OCI-LY3 (cell line): ENCODE data around the gene SLC1A5.

Experiments
- H2AFZ ChIP-seq: fragments of 200-600, 300-600 bp; shearing (Covaris generic); 2 replicates; pipeline ENCODE4 v1.6.0; 2014; ENCODE audit warnings: antibody characterized with exemption, low read depth, low read length
- H3K27ac ChIP-seq: fragments of 200-600, 300-600 bp; sonication (generic); 2 replicates; pipeline ENCODE4 v1.5.1; 2014; ENCODE audit warnings: mild to moderate bottlenecking, low read length, moderate library complexity, mixed read lengths
- H3K27me3 ChIP-seq: fragments of 200-600, 300-600 bp; sonication (generic); 2 replicates; pipeline ENCODE4 v1.6.1; 2014; ENCODE audit warnings: low read depth, low read length, mixed read lengths
- H3K36me3 ChIP-seq: fragments of 200-600, 300-600 bp; sonication (generic); replicated peaks from 2 replicates; pipeline ENCODE3; 2014; ENCODE audit warnings: low read depth, low read length, mixed read lengths
- H3K4me1 ChIP-seq: fragments of 300-600, 200-600 bp; sonication (generic); 2 replicates; pipeline ENCODE4 v1.6.1; 2014; ENCODE audit warnings: low read length, mixed read lengths
- H3K4me2 ChIP-seq: fragments of 200-600, 300-600 bp; sonication (generic); 2 replicates; pipeline ENCODE4 v1.6.1; 2014; ENCODE audit warnings: low read length, mixed read lengths
- H3K4me3 ChIP-seq: fragments of 300-600, 200-600 bp; sonication (generic); 2 replicates; pipeline ENCODE4 v1.5.1; 2014; ENCODE audit warnings: antibody characterized with exemption, mild to moderate bottlenecking, low read length, moderate library complexity
- H3K79me2 ChIP-seq: fragments of 300-600, 200-600 bp; shearing (Covaris generic); 2 replicates; pipeline ENCODE4 v1.6.1; 2014; ENCODE audit warnings: mild to moderate bottlenecking, low read length, mixed read lengths
- H3K9ac ChIP-seq: fragments of 300-600, 200-600 bp; shearing (Covaris generic); 2 replicates; pipeline ENCODE4 v1.6.0; 2014; ENCODE audit warnings: mild to moderate bottlenecking, low read length, moderate library complexity
- H3K9me3 ChIP-seq: fragments of 200-600, 300-600 bp; shearing (Covaris generic); 2 replicates; pipeline ENCODE4 v1.6.1; 2014; ENCODE audit warnings: low read length, mixed read lengths; ENCODE audit not compliant: insufficient read depth
- H4K20me1 ChIP-seq: fragments of 200-600, 300-600 bp; sonication (generic); 2 replicates; pipeline ENCODE4 v1.6.1; 2016; ENCODE audit warnings: low read length, mixed read lengths; ENCODE audit not compliant: insufficient read depth
- EZH2phosphoT487 ChIP-seq: fragments of 200-600 bp; shearing (Covaris generic); IDR thresholded peaks from 2 replicates; pipeline ENCODE4 v1.6.1; 2018; ENCODE audit warnings: antibody characterized with exemption, mixed run types, low read depth
- TF ChIP-seq, protein P1 (sequence below): fragments of 200-600, 300-600 bp; sonication (generic); IDR thresholded peaks from 2 replicates; pipeline ENCODE4 v1.5.1; 2014; ENCODE audit warnings: antibody characterized with exemption, low read length, low read depth

The SLC1A5 gene

GRCh38 chr19:46785054-46785979 is 3.1 kb downstream of the SLC1A5 start:
- peak overlapping the region; percentile 99 for H3K9ac ChIP-seq
- H3K4me3 ChIP-seq: peak overlapping the region; percentile 89
- no peaks in the 10 kb centered on the region for H3K9me3 ChIP-seq
- no peak overlapping the region for H2AFZ ChIP-seq
- H3K27ac ChIP-seq: peak overlapping the region; percentile 88
- H3K4me1 ChIP-seq: peaks cover 27% of the 10 kb centered on the region
- peaks cover 54% of the 10 kb centered on the region for H4K20me1 ChIP-seq
- H3K27me3 ChIP-seq: 0 out of 2 replicates have a peak, but pooled peaks cover 3% of the 10 kb centered on the region
- peaks cover 79% of the 10 kb centered on the region for H3K79me2 ChIP-seq
- H3K4me2 ChIP-seq: peak overlapping the region; percentile 82
- TF ChIP-seq, protein P1, sequence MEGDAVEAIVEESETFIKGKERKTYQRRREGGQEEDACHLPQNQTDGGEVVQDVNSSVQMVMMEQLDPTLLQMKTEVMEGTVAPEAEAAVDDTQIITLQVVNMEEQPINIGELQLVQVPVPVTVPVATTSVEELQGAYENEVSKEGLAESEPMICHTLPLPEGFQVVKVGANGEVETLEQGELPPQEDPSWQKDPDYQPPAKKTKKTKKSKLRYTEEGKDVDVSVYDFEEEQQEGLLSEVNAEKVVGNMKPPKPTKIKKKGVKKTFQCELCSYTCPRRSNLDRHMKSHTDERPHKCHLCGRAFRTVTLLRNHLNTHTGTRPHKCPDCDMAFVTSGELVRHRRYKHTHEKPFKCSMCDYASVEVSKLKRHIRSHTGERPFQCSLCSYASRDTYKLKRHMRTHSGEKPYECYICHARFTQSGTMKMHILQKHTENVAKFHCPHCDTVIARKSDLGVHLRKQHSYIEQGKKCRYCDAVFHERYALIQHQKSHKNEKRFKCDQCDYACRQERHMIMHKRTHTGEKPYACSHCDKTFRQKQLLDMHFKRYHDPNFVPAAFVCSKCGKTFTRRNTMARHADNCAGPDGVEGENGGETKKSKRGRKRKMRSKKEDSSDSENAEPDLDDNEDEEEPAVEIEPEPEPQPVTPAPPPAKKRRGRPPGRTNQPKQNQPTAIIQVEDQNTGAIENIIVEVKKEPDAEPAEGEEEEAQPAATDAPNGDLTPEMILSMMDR: no peak
- TF ChIP-seq EZH2phosphoT487: no peak
- peaks cover 59% of the 10 kb centered on the region for H3K36me3 ChIP-seq

DNA sequence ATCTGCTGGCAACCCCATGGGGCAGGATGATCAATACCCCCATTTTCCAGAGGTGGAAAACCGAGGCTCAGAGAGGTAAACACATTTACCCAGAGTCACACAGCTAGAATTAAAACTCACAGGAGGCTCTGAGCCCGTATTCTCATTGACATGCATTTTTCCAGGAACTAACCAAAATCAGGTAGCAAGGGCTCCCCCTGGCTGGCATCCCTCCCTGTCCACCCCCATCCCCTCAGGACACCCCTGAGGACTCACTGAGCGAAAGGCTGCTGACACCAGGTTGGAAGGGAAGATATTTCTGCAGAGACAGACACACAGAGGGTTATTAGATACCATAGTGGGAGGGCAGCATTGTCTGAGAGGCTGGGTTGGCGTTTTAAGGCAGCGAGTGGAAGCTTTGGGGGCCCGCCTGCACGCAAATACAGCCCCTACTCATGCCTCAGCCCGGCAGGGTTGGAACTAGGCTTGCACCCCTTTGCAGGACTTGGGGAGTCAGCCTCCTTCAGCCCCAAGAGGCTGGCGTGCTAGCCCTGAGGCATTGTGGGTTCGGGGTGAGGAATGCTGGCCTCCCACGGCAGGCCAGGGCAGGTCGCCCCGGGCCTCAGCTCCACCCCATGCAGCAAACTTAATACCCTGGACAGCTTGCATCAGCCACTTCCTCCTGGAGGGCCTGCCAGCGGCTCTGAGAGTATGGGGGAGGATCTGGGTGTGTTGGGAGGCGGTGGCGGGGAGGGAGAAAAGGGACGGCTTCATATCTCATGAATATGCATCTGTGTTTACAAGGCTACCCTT is 3.9 kb downstream of the SLC1A5 start:
- H3K4me2 ChIP-seq: peak overlapping the region; percentile 82
- H3K9ac ChIP-seq: peak overlapping the region; percentile 99
- H3K4me1 ChIP-seq: peaks cover 27% of the 10 kb centered on the region
- peak overlapping the region; percentile 89 for H3K4me3 ChIP-seq
- peaks cover 58% of the 10 kb centered on the region for H4K20me1 ChIP-seq
- no peak for TF ChIP-seq EZH2phosphoT487
- TF ChIP-seq, protein P1: peak; percentile 64
- peaks cover 60% of the 10 kb centered on the region for H3K36me3 ChIP-seq
- peaks cover 85% of the 10 kb centered on the region for H3K79me2 ChIP-seq
- 0 out of 2 replicates have a peak, but pooled peaks cover 3% of the 10 kb centered on the region for H3K27me3 ChIP-seq
- peak overlapping the region; percentile 88 for H3K27ac ChIP-seq
- H3K9me3 ChIP-seq: no peaks in the 10 kb centered on the region
- no peak overlapping the region for H2AFZ ChIP-seq

- Histone ChIP-seq H3K4me2 (peak overlapping the region; percentile 82), H3K27ac (peak overlapping the region; percentile 88), H3K4me3 (peak overlapping the region; percentile 89), H3K9ac (peak overlapping the region; percentile 99), H3K9me3 (no peaks in the 10 kb centered on the region), H3K79me2 (peaks cover 92% of the 10 kb centered on the region), H3K4me1 (peaks cover 21% of the 10 kb centered on the region), H4K20me1 (peaks cover 65% of the 10 kb centered on the region), H2AFZ (no peak overlapping the region), H3K36me3 (peaks cover 66% of the 10 kb centered on the region), H3K27me3 (no peaks in the 10 kb centered on the region)
- TF ChIP-seq, protein P1: no peak
- TF ChIP-seq EZH2phosphoT487: no peak
These were observed 4.7 kb downstream of the SLC1A5 start for GRCh38 chr19:46783670-46784069.
